Hindlimb muscle (tissue), 1 donor: ENCODE data around the gene ASPA. TPM values are rescaled to one million over a fixed set of nuclear protein-coding genes. Genes with fewer than 3 reads are reported as not detected.
A peak's percentile ranks its signal among the peaks of the same experiment; 100 is the strongest.
"Not testable (repeated sequence)": the region's sequence is repeated elsewhere in the genome, so short reads cannot be mapped to it uniquely, and the experiment has no call there.

Experiments used
- DNase-seq: peaks from one replicate; pipeline ENCODE4 v3.0.0-alpha.2; 2013
- polyA plus RNA-seq: library from polyadenylated mRNA; unstranded; fragments of 120-200 nt; gene quantifications from one replicate; pipeline ENCODE4 v1.2.1, GENCODE V29; 2013; ENCODE audit not compliant: insufficient read length

Gene ASPA
- polyA plus RNA-seq, 1 donor, result 4.0 TPM

DNA sequence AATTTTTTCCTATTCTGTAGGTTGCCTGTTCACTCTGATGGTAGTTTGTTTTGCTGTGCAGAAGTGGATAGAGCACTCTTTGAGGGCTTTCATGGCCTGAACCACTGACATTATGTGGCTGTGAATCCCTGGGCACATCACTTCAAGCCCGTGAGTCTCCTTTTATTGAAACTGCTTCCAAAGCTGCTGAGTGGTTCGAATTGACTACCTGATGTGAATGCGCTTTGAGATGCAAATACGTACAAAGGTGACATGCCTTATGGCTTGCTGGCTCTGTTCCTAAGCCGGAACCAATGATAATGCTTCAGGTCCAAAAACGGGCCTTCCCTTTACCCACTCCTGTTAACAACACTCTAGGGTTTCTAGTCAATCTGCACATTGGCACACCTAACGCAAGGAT lies 34.3 kb downstream of the ASPA start:
- DNase-seq, result no peak

- DNase-seq, result no peak
Measured at GRCh38 chr17:3511852-3512504, 36.2 kb downstream of the ASPA start.

GRCh38 chr17:3512505-3513171 lies 36.8 kb downstream of the ASPA start:
- peak; percentile 85 for DNase-seq

GRCh38 chr17:3513305-3514035 lies 37.7 kb downstream of the ASPA start:
- DNase-seq, result no peak

DNA sequence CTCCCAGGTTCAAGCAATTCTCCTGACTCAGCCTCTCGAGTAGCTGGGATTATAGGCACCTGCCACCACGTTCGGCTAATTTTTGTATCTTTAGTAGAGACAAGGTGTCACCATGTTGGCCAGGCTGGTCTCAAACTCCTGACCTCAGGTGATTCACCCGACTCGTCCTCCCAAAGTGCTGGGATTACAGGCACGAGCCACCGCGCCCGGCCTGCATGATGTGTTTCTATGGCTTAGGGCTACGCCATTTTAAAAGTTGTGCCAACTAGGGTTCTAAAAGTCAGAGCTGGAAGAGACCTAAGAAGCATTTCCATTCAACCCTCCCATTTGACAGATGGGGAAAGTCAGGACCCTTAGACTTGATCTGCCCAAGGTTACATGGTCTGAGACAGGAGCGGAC lies 38.4 kb downstream of the ASPA start:
- DNase-seq, result not testable (repeated sequence)

DNA sequence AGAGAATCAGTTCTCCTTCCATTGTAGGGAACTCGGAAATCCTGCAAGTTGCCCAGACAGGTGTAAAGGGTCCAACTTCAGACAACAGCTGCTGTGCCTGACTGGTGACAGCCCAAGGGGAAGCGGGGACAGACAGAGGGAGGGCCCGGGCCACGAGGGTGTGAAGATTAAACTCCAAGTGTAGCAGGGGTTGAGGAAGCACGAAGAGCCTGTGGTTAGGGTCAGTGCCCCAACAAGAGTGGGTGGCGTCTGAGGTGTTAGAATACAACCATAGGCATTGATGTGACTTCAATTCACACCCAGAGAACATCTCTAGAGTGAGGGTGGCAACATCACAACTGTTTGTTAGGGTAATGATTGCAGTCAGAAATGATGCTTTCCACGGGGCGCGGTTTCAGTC lies 39.1 kb downstream of the ASPA start:
- DNase-seq, result no peak

DNA sequence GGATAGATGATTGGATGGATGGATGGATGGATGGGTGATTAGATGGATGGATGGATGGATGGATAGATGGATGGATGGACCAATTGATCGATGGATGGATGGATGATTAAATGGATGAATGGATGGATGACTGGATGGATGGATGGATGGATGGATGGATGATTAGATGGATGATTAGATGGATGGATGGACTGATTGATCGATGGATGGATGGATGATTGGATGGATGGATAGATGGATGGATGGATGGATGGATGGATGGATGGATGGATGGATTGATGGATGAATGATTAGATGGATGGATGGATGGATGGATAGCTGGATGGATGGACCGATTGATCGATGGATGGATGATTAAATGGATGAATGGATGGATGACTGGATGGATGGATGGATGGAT lies 43.7 kb downstream of the ASPA start:
- not testable (repeated sequence) for DNase-seq

- DNase-seq, result no peak
Measured at GRCh38 chr17:3524024-3524423, 48.2 kb downstream of the ASPA start.

GRCh38 chr17:3526491-3526890 lies 50.7 kb downstream of the ASPA start:
- no peak for DNase-seq

- no peak for DNase-seq
Measured at GRCh38 chr17:3526971-3527370, 51.2 kb downstream of the ASPA start.

GRCh38 chr17:3527468-3527867 lies 51.7 kb downstream of the ASPA start:
- DNase-seq, result no peak

DNA sequence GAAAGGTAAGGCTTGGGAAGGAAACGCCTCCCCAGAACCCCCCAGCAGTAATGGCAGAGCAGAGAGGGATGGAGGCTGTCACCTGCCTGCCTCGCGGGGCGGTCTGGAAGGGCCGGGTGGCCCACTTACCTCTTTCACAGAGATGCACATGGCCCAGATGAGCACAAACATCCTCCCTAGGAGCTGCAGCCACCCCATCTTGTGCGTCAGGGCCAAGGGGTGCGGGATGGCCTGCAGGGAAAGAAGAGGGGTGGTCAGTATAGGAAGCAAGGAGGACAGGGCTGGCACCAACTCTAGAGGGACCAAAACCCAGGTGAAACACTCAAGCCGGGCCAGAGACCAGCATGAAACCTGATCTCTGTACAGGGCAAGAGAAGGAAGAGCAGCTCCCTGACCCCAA lies 52.1 kb downstream of the ASPA start:
- no peak for DNase-seq

DNA sequence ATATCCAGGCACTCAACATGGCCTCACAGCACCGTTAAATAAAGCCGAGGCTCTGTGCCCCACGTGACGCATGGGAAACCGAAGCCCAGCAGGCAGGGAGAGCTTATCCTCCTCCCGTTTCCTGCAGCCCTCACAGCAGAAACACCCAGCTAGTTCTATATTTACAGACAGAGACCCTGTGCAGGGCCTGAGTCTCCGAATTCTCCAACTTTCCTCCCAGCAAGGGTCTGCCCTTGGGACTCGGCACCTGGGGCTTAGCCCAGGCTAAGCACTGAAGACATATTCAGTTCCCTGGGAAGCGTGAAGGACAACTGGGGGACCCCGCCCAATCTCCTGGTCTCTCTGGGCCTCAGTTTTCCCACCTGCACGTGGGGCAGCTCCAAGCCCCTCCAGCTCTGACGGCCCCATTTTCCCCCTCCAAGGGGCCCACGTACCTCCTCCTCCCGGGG lies 52.6 kb downstream of the ASPA start:
- DNase-seq, result no peak

GRCh38 chr17:3528880-3529511 lies 53.2 kb downstream of the ASPA start:
- no peak for DNase-seq

GRCh38 chr17:3529817-3530741 lies 54.3 kb downstream of the ASPA start:
- peak; percentile 53 for DNase-seq

DNA sequence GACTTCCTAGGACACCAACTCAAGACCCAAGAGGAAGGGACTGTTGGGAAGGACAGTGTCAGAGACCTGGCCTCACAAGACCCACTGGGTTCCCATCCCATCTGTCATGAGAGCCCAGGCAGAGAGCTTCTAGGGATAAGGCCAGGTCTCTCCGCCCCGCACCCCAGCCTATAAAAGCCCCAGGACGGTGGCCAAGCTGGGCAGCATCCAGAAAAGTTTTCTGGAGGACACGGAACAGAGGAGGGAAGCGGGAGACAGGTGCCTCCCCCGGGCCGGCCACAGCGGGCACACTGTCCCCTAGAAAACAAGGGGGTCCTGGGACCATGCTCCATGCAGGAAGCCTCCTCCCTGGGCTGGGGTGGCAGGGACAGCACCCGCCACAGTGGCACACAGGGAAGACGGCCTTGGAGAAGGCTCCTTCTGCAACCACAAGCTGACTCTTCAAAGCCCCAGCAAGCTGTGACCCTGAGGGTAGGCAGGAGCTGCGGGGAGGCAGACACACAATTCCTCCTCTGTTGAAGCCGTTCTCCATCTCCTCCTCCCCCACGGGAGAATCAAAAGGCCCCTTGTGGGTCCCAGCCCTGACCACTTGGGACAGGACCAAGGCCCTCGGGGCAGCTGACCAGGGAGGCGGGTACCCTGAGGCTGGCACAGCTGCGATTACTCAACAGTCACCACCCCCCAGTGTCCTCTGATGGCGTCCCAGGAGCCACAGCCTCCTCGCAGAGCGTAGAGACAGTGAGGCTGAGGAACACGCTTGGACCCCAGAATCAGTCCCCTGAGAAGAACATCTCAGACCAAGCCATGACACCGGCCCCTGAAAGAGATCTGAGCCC lies 55.7 kb downstream of the ASPA start:
- no peak for DNase-seq

DNA sequence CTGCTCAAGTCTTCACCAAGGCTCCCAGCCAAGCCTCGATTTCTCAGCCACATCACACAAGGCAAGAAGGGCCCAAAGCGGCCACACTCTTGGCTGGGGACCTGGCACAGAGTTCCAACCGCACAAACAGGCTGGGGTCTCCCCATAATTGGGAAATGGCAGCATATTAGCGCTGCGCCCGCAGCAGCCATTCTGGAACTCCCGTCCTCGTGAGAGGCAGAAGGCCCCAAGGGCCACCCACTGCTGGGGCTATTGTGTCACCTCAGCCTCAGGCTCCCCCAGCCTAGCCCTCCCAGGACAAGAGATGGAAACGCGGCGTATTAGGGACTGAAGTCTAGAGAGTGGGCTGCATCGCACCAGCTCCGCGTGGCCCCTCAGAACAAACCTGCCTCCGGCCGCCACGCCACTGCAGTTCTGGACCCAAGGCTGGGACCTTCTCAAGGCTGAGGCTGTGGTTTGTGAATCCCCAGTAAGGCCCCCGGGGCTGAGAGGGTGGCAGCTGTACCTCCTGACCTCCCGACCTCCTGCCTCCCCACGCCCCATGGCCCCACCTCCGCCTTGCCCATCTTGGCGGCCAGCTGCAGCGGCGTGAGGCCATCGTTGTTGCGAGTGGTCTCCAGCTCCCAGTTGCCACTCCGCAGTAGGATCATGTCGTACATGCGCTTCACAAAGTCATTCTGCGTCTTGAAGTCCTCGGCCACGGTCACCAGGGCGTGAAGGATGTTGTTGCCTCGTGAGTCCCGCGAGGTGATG lies 56.5 kb downstream of the ASPA start:
- DNase-seq, result no peak

DNA sequence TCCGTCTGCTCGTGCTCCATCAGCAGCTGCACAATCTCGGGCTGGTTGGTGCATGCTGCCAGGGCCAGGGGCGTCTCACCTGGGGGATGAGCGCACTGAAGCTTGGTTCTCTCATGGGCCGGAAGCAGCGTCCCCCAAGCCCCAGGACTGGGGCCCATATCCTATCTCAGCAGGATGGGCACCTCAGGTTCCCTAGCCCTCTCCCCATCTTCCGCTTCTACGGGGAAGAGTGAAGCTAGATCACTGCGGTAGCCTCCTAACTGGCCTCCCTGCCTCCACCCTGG lies 57.0 kb downstream of the ASPA start:
- DNase-seq, result no peak

GRCh38 chr17:3533752-3534151 lies 58.0 kb downstream of the ASPA start:
- DNase-seq, result no peak

GRCh38 chr17:3534881-3535252 lies 59.1 kb downstream of the ASPA start:
- no peak for DNase-seq
